Pulmonary artery endothelial cell (primary cell): ENCODE data around the gene RNU5D-1. TPM values are rescaled to one million over a fixed set of nuclear protein-coding genes. Genes with fewer than 3 reads are reported as not detected.
"Not testable (repeated sequence)": the region's sequence is repeated elsewhere in the genome, so short reads cannot be mapped to it uniquely, and the experiment has no call there.

Experiments
- DNase-seq: peaks from one replicate; pipeline ENCODE4 v3.0.0-alpha.2; 2011; ENCODE audit warnings: low read depth, low spot score
- total RNA-seq: library from RNA; depleted of rRNA; stranded (reverse); fragments of >200 nt; gene quantifications from 2 replicates; pipeline ENCODE4 v1.2.3, GENCODE V29; 2014

RNU5D-1 gene
- not detected in 2 replicates for total RNA-seq

GRCh38 chr1:44730741-44731512 lies at the start of gene RNU5D-1:
Gene RNU5D-1 (minus strand): TSS chr1:44731170.
- peak; percentile 86 for DNase-seq

- no peak for DNase-seq
Measured at GRCh38 chr1:44780583-44781121, 49.7 kb upstream of the RNU5D-1 start.

- no peak for DNase-seq
Measured at GRCh38 chr1:44778705-44779576, 48.0 kb upstream of the RNU5D-1 start.

- no peak for DNase-seq
Measured at GRCh38 chr1:44777969-44778635, 47.1 kb upstream of the RNU5D-1 start.

DNA sequence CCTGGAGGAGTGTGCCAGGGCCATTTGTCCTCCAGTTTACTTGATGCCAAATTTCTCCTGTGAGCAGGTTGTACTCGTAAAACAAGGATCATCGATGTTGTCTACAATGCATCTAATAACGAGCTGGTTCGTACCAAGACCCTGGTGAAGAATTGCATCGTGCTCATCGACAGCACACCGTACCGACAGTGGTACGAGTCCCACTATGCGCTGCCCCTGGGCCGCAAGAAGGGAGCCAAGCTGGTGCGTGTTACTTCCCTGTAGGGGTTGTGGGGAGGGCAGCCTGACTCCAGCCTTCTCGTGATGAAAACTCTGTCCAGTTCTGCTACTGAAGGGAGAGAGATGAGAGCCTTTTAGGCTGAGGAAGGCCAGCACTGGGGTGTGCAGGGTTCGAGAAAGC lies 46.6 kb upstream of the RNU5D-1 start:
- DNase-seq, result no peak

DNA sequence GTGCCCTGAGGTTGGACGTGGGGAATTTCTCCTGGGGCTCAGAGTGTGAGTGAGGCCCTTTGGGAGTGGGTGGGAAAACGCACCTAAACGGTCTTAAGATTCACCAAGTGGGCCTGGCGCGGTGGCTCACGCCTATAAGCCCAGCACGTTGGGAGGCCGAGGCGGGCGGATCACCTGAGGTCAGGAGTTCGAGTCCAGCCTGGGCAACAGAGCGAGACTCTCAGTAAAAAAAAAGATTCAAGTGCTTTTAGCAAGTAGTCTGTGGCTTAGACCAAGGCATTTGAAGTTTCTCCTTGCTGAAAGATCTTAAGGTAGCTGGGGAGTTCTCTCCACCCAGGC lies 45.7 kb upstream of the RNU5D-1 start:
- no peak for DNase-seq

- DNase-seq, result no peak
Measured at GRCh38 chr1:44775930-44776729, 45.2 kb upstream of the RNU5D-1 start.

DNA sequence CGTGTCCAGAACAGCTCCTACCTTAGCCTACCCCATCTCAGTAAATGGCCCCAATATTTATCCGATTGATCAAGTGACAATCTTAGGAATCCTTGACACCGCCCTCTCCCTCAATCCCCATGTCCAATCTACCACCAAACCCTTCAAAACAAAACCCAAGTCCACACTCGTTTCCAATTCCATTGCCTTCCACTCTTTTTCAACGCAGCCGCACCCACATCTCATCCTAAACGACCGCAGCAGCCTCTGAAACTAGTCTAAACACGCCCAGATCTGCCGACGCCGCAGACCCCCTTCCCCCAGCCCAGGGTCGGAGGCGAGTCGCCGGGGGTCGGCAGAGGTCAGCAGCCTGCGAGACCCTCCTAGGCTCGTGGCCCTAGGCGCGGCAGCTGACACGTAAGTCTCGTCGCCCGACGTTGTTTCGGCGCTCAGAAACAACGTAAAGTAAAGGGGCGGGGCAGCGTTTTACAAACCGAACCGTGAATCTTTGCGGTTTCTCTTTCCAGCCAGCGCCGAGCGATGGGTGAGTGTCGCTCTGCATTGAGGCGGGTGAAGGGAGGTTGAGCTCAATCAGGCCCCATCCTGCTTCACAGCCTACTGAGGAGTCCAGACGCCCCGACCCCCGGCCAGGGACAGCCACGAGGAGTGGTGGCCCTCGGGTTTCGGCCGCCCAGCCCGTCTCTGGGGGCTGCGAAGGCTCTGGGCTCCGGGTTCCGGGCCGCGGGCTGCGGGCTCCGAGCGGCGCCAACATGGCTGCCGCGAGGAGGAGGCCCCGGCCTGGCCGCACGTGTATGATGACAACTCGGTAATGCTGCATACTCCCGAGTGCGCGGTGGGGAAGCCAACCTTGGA lies 44.3 kb upstream of the RNU5D-1 start, which contains the start of gene RPS8:
TSS of gene RPS8 (plus strand) at position 463 of the 852 bp plus-strand sequence. CDS start at position 520, 57 bp downstream.
- DNase-seq, result peak; percentile 78

DNA sequence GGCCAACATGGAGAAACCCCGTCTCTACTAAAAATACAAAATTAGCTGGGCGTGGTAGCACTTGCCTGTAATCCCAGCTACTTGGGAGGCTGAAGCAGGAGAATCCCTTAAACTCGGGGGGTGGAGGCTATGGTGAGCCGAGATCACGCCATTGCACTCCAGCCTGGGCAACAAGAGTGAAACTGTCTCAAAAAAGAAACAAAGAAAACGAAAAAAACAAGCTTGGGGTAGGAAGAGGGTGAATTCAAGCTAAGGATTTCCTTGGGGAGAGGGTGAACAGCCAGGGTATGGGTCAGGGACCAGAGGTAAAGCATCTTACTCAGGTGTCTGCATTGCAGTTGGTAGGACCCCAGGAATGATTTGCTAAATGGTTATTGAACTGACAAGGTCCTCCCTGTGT lies 35.5 kb upstream of the RNU5D-1 start:
- not testable (repeated sequence) for DNase-seq

DNA sequence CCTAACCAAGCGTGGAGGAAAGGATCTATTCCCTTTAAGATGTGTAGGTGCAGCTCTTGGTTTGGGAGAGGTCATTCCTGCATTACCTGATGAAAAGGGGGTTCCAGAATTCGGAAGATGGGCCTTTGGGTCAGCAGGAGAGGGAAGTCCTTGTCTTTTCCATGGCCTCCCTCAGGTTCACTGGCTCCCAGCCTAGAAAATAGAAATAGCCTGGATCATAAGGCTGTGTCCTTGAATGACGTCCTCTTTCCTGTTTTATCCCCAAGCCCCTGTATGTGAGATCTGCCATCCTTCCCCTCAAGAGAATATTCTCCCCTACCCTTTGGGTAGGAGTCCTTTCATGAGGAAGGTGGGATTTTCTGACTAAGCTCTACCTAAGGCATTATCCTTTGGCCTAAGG lies 29.9 kb upstream of the RNU5D-1 start:
- no peak for DNase-seq

GRCh38 chr1:44759077-44759476 lies 28.1 kb upstream of the RNU5D-1 start:
- DNase-seq, result no peak

GRCh38 chr1:44757420-44757819 lies 26.4 kb upstream of the RNU5D-1 start:
- no peak for DNase-seq

DNA sequence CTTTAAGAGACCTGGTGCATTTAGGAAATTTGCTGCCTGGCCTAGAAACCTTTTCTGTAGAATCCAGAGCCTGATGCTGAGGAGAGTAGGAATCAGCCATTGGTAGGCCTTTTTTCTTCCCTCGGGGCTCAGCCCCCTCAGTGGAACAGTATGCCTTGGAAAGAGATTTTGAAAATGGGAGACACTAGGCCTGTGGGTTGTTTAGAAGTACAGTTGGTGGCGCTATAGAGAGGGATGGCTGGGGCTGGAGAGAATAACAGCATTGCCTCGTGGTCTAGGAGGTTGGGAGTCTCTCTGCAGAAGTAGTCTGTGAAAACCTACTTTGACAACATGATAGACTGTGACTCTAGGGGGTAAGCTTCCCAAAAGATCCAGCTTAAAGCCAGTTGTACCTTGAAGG lies 16.9 kb upstream of the RNU5D-1 start:
- no peak for DNase-seq

DNA sequence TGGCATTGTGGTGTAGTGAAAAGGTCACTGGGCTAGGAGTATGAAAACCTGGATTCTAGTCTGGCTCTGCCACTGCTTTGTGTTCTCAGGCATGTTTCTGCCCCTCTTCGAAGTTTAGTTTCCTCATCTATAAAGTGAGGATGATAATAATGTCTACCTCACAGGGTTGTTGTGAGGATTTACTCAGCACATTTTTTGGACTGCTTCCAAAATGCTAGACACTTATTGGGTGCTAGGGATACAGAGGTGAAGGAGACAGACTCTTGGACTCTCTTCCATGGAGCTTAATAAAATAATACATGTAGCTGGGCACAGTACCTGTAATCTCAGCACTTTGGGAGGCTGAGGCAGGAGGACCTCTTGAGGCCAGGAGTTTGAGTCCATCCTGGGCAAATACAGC lies 12.2 kb upstream of the RNU5D-1 start:
- DNase-seq, result no peak

GRCh38 chr1:44740179-44740617 lies 9.2 kb upstream of the RNU5D-1 start:
- DNase-seq, result no peak

- peak; percentile 91 for DNase-seq
Measured at GRCh38 chr1:44739307-44740178, 8.6 kb upstream of the RNU5D-1 start, which contains the start of gene KIF2C. Gene KIF2C (plus strand): TSS chr1:44739837. CDS start chr1:44739933, 96 bp downstream.

GRCh38 chr1:44738953-44739306 lies 8.0 kb upstream of the RNU5D-1 start:
- not testable (repeated sequence) for DNase-seq

- no peak for DNase-seq
Measured at GRCh38 chr1:44735992-44736391, 5.0 kb upstream of the RNU5D-1 start.

- no peak for DNase-seq
Measured at GRCh38 chr1:44733784-44734183, 2.8 kb upstream of the RNU5D-1 start.
